Stimulated activated CD8-positive, alpha-beta memory T cell treated with anti-CD3 and anti-CD28 coated beads, Interleukin-7, amount 100 ng/mL, for 4 hours (primary cell): Measurements from ENCODE around the gene CPXM1.
"Not testable (repeated sequence)": the region's sequence is repeated elsewhere in the genome, so short reads cannot be mapped to it uniquely, and the experiment has no call there.

Source experiments
- DNase-seq, 2 donors: peaks; one replicate each; pipeline ENCODE4 v3.0.0-alpha.2; 2020; ENCODE audit warnings: low read depth in 2 of 2

CPXM1 gene

DNA sequence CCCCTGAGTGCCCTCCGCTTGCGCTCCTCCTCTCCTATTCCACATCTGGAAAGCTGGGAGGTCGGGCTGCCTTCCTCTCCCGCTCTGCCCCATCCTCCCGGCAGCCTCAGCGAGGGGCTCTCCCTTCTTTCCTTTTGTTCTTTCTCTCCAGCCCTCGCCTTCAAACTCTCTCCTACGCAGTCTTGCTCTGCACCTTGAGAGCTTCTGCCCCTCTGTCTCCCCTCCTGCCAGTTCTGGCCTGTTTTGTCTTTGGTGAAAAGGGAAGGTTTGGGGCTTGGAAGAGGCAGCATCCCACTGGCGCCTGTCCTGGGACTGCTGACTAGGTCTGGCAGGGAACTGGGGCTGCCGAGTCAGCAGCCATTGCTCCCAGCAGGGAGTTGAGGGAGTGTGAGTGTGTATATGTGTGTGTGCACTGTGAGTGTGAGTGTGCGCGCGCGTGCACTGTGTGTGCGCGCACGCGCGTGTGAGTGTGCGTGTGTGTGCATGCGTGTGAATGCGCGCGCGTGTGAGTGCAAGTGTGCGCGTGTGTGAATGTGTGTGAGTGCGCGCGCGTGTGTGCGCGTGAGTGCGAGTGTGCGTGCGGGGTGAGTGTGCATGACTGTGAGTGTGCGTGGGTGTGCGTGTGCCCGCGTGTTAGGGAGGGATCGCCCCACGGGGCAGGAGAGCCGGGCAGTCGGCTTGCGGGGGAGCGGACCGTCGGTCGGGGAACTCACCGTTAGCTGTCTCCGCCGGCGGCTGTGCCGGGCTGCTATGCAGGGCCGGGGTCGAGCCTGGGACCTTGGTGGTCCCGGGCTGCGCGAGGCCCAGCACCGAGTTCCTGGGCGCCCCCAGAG is 523 bp downstream of the CPXM1 start:
- DNase-seq, result no peak

DNA sequence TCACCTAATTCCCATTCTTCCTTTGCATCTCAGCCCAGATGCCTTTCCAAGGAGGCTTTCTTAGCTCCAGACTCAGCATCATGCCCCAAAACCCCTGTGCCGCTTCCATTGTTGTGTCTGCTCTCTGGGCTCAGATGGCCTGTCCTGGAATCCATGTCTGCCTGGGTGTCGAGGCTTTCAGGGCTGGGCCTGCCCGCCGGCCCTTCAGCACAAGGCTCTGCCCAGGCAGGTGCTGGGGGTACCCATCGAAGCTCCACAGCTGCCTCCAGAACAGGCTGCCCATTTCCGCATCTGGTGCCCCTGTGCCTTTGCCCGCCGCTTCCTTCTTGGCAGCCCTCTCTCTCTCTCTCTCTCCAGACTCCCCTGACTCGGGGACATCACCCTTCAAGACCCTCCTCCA is 1.2 kb downstream of the CPXM1 start:
- no peak for DNase-seq

GRCh38 chr20:2798814-2799213 is 1.6 kb downstream of the CPXM1 start:
- DNase-seq, result no peak

GRCh38 chr20:2798095-2798805 is 2.2 kb downstream of the CPXM1 start:
- DNase-seq, result no peak

- DNase-seq, result no peak
These were observed 3.1 kb downstream of the CPXM1 start for GRCh38 chr20:2797136-2797983.

GRCh38 chr20:2796011-2796660 is 4.3 kb downstream of the CPXM1 start:
- no peak for DNase-seq

DNA sequence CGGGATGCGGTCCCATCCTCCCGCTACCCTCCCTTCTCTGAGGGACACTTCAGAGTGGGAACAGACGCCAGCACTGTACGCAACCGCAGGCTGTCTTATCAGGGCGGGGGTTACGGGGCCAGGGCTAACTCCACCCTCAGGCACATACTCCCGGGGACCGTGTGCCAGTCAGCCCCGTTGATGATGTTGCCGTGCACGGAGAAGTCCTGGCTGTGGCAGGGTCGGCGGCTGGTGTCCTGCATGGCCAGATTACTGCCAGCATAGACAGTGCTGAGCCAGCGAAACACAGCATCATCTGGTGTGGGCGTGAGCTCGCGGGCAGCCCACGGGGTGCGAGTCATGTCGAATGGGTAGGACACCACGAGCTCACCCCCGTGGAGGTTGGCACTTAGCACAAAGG is 5.0 kb downstream of the CPXM1 start:
- no peak for DNase-seq

DNA sequence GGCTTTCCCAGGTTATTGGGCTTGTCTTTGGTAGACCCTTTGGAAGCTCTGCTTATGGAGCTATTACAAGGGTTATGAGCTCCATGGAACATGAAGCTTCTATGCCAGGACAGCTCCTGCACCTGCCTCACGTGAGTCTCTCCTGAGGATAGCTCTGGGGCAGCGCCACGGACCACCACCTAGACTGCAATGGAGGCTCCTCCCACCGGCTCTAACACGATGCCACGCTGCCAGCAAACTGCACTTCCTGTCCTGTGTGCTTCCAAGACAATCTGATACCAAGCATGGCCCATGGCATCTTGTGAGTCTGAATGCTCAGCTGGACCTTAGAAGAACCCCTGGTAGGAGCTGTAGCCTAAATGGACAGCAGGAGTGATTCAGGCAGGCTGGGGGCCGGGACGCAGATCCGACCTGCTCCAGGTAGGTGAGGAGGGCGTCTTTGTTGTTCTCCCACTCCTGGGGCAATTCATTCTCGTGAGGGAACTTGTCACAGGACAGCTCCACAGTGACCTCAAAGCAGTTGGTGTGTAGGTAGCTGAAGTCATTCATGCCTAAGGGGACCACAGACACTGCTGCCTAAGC is 5.5 kb downstream of the CPXM1 start:
- no peak for DNase-seq

- no peak for DNase-seq
These were observed 6.2 kb downstream of the CPXM1 start for GRCh38 chr20:2794202-2794748.

GRCh38 chr20:2793471-2793870 is 7.0 kb downstream of the CPXM1 start:
- DNase-seq, result no peak

DNA sequence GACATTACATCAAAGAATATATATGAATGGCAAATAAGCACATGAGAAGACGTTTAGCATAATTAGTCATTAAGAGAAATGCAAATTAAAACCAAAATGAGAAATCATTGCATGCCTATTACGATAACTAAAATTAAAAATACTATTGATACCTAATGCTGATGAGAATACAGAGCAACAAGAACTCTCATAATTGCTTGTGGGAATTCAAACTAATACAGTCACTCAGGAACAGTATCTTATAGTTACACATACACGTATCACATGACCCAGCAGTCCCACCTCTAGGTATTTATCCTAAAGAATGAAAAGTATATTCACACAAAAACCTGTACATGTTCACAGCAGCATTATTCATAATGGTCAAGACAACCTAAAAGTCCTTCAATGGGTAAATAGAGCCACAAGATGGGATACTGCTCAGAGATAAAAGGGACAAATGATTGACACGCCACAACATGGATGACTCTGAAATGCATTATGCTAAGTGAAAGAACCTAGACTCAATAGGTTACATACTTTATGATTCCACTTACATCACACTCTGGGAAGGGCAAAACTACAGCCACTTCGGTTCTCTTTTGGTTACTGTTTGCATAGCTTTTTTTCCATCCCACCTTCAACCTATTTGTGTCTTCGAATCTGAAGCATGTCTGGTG is 16.4 kb downstream of the CPXM1 start:
- DNase-seq, result no peak

DNA sequence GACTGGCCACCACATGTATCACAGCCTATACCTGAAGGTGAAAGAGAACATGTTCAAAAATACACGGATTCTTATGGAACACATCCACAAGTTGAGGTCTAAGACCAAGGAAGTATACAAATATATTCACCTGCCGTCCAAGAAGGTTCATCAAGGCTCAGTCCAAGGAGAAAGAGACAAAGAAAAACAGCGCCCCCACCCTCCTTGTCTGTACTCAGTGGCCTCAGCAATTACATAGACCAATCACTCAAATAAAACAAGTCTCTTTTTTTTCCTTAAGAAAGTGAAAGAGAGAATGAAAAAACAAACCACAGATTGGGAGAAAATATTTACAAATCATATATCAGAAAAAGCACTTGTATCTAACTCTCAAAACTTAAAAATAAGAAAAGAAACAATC is 19.5 kb downstream of the CPXM1 start:
- no peak for DNase-seq

- DNase-seq, result no peak
These were observed 21.7 kb downstream of the CPXM1 start for GRCh38 chr20:2778602-2779321.

DNA sequence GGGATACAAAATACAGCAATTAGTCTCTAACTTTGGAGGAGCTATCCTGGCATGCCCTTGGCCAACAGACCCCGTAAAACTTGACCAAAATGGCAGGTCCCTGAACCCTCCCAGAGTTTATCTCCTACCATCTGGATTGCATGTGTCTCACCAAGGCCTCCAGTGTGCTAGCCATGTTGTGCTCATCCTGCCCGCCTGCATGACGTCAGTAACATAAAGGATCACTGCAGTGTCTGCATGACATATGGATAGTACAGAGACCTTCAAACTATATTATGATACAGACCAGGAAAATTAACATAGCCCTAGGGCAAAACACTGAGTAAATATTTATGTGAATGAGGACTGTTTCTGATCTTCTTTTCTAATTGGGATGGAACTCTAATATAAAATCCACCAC is 25.3 kb downstream of the CPXM1 start:
- no peak for DNase-seq

- DNase-seq, result no peak
These were observed 26.6 kb downstream of the CPXM1 start for GRCh38 chr20:2773812-2774211.

DNA sequence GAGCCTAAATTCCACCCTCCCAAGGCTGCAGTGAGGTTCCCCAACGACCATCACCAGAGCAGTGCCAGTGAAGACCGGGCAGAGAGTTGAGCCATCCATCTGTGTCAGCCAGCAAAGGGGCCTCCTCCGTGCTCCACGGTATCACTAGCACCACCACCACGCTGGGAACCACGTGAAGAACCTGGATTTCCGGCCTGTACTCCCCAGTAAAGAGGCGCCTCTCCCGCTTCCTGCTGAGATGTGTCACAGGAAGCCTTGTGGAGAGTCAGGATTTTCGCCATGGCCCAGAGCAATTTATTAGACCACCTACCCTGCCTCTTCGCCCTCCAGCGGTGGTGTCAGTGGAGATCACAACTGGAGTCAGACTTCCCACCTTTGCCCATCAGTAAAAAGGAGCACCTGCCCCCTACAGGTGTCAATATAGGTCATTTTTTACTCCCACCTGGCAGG is 28.8 kb downstream of the CPXM1 start:
- no peak for DNase-seq

GRCh38 chr20:2770091-2770490 is 30.3 kb downstream of the CPXM1 start:
- not testable (repeated sequence) for DNase-seq

DNA sequence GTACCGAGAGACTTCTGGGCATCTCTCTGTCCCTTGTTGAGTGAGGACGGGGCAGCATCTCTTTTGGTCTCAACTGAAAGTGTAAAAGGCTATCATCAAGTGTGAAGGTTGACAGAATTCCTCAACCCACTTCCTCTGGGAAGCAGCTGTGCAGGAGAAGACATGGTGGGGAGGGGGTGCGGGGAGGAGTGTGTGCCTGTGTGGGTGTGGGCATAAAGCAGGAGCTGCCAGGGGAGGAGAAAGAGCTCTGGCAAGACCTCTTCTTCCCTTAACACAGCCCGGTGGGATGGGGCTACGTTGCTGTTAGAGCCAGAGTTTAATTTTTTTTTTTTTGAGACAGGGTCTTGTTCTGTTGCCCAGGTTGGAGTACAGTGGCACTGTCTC is 31.8 kb downstream of the CPXM1 start:
- DNase-seq, result no peak

GRCh38 chr20:2767768-2768631 is 32.4 kb downstream of the CPXM1 start:
- no peak for DNase-seq
